RCC 7860 (cell line): ENCODE measurements around the gene RTL10.

Experiments used
- DNase-seq: peaks from one replicate; pipeline ENCODE4 v3.0.0-alpha.2; 2015; ENCODE audit warnings: low spot score
- FAIRE-seq: peaks from 2 replicates; lab custom pipeline; 2012; peaks lifted over from hg19 to GRCh38; lab: Jason Lieb, UNC

RTL10 gene

GRCh38 chr22:19826619-19826950 is 28.1 kb downstream of the RTL10 start:
- FAIRE-seq, result no peak
- no peak for DNase-seq

DNA sequence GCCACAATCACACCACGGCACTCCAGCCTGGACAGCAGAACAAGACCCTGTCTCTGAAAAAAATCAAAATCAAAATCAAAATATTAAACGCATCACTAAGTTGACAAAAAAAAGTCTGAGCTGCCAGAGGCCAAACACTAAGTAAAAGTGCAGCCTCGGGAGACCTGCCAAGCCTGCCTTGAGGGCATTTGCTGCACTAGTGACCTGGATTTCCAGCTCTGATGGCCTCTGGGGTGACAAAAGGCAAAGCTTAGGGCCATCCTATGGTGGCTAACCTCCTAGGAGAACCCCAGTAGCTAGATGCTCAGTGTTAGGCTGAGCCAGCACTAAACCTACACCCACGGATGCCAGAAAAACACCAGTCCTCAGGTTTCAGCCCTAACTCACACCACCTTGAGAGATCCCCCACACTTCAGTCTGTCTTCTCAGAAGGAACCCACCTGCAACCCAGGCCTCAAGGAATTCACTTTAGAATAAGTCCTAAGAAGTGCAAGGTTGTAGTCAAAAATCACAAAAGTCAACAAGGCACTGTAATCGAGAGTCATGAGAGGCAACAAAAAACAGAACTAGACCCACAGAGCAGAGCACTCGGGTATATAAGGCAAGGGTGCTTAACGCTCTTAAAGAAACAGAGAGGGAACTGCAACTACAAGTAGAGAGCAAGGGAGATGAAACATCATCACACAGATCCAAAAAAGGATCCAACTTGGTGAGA is 28.6 kb downstream of the RTL10 start:
- DNase-seq (no peak), FAIRE-seq (no peak)

DNA sequence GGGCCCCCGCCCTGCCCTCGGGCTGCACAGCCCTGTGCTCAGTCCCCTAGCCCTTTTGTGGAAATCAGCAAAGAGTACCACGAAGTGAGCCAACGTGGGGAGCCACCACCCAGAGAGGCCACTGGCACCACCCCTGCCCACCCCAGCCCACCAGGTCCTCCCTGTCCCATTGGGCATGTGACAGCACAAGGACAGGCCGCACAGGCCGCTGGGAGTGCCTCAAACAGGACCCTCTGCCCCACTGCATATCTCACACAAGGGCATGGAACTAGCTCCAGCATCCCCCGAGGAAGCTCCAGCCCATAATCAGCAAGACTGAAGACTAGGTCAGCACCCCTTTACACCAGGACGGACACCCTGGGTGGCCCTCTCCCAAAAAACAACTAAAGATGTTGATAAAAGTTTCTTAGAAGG is 29.7 kb downstream of the RTL10 start:
- no peak for FAIRE-seq
- DNase-seq, result no peak

DNA sequence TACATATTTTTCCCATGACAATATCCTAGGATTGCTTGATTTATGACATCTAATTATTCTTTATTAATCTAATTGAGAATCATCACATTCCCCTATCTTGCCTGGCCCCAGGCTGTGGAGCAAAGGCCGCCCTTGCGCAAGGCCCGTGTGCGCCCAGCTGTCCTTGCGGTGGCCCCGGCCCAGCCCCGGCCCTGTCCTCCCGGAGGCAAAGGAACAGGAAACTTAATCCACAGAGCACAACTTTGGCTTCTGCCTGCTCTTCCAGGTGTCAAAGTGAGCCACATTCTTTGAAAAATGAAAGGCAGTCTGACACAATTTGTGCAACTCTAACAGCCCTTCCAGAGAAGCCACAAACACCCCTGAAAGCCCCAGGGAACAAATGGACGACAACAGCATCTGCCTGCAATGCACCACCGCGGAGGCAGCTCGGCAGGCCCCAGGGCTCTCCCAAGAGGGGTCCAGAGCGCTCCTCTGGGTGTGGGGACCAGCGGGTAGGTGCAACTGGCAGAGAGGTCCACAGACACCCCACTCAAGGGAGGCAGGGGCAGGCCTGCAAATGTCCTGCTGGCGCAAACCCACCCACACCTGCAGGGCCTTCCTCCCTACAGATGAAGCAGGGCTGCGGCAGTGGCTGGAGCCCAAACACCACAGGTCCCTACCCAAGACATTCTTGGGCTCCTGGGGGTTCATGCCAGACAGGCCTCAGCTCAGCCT is 30.3 kb downstream of the RTL10 start:
- DNase-seq (no peak), FAIRE-seq (no peak)

DNA sequence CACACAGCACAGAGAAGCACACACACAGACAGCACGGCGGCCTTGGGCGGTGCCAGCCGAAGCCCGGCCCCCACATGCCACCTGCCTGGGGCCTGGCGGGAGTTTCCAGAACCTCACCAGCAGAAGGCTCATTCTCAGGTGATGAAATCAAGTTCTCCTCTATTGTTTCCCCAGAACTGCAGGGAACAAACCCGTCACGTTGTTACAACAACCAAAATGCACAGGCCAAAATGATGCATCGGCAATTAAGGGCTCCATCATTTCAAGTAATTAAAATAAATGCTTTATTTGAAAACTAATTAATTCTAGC is 30.8 kb downstream of the RTL10 start:
- DNase-seq (no peak), FAIRE-seq (no peak)

- no peak for DNase-seq
These were observed 31.3 kb downstream of the RTL10 start for GRCh38 chr22:19823191-19823901.

DNA sequence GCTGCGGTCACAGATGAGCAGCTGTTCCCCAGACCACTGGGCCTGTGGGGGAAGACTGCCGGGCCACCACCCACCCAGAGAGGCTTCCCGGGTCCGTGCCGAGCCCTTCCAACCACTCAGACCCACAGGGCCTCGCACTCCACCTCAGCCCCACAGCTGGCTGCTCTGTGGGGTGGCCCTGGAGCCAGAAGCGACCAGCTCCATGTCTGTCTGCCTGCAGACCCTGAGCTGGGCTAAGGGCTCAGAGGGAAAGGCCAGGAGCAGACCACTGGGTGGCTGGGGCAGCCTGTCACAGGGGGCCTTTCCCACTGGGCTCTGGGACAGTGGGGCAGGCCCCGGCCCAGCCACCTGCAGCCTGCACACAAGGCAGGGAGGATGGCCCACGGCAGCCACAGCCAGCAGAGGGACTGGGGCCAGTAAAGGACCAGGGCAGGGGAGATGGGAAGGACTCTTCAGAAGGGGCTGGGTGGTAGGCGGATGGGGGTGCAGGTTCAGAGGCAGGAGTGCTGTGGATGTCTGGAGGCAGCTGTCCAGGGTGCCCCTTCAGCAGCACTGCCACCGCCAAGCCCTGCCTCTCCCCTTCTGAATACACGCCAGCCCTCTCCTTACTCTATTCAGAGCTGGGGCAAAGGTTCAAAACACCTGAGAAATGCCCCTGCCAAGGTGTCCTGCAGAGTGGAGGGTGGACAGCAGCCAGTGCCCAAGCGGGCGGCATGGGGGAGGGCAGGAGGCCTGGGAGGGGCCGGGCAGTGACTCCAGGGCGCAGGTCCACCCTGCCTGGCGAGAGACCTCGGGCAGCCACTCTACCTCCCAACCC is 32.2 kb downstream of the RTL10 start:
- DNase-seq (no peak), FAIRE-seq (no peak)

More at GRCh38 chr22:19823191-19823901, 31.3 kb downstream of the RTL10 start:
- FAIRE-seq, result no peak

- FAIRE-seq (no peak), DNase-seq (no peak)
These were observed 33.0 kb downstream of the RTL10 start for GRCh38 chr22:19821523-19822300.

DNA sequence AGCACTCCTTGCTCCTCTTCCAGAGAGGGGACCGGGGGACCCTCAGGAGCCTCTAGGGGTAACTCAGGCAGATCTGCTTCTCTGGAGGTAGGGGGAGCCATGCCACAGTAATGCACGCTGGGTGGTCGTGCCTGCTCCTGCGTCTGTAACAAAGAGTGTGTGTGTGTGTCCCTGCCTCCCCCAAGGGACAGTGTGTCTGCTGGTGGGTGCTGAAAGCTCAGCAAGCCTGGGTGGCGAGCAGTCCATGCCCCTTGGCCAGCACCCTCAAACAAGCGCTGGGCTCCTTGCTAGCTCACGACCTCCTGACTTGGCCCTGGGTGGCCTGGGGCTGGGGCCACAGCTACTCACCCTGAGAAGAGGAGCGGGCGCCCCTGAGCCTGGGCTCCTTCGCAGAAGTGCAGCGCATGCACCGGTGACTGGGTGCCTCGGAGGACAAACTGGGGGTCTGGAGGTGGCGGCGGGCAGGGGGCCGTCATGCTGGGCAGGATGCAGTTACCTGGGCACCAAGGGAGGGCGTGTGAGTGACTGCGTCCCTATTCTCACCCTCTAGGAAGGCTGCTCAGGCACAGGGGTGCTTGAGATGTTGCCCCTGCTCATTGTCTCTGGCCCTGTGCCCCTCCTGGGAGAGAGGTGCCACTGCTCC is 33.7 kb downstream of the RTL10 start:
- FAIRE-seq (no peak), DNase-seq (no peak)

DNA sequence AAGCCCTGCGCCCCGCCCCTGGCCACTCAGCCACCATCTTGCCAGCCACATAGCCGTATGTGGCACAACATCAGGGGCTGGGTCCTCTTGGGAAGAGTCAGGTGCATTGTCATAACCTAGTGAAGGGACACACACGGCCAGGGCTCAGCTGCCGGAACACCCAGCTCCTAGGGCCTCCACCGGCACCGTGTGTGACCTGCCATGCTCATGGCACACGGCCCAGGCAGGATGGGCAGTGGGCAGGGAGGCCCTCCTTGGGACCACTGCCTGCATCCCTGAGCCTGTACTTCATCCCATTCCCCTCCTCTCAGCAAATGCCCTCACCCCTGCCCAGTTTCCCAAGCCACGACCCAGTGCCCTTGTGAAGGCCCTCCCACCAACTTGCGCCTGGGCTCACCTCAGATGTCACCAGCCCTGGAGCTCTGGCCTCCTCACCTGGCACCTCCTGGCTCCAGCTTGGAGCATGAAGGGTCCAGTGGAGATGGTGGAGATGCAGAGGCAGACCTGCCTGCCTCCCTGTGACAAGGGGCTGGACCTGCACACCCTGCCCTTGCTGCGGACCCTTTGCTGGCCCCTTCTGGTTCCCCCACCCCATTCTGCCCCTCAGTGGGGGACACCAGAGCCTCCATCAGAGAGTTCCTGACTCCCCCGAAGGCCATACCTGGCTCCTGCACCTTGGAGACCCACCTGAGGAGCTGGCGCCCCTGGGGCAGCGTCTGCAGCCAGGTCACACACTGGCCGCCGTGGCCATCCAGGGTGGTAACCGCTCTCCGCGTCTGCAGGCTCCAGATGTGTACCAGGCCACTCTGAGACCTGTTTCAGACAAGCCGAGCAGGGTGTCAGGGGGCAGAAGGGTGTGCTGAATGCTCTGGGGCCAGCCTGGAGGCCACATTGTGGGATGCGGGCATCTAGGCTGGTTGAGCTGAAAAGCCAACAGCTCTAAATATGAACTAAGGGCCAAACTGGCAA is 34.5 kb downstream of the RTL10 start:
- DNase-seq, result no peak
- FAIRE-seq, result no peak

DNA sequence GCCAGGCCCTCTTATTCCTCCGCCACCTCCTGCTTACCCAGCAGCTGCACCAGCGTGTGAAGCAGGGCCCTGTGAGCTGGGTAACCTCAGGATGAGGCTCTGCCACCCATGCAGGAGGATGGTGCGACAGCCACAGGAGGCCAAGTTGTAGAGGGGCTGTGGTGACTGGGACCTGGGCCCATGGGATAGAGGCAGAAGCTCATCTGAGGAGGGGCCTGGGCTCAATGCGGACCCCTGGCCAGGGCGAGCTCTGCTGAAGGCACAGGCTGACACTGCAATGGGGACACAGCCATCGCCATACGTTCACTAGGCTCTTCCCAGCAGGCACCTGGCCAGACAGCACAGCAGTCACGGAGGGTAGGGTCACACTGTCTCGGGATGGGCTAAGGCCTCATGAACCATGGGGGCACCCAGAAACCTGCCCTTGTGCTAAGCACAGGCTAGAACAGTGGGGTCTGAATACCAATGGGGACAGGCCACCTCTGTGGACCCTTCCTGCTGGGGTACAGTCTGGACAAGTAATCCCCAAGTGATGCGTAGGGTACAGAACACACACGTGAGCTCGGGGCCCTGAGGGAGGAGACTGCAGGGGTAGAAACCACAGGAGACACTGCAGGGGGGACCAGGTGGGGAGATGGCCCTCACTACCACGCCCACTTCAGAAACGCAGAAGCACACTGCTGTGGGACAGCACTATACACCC is 35.3 kb downstream of the RTL10 start:
- FAIRE-seq (no peak), DNase-seq (no peak)

GRCh38 chr22:19818324-19819207 is 36.1 kb downstream of the RTL10 start:
- no peak for DNase-seq
- no peak for FAIRE-seq

DNA sequence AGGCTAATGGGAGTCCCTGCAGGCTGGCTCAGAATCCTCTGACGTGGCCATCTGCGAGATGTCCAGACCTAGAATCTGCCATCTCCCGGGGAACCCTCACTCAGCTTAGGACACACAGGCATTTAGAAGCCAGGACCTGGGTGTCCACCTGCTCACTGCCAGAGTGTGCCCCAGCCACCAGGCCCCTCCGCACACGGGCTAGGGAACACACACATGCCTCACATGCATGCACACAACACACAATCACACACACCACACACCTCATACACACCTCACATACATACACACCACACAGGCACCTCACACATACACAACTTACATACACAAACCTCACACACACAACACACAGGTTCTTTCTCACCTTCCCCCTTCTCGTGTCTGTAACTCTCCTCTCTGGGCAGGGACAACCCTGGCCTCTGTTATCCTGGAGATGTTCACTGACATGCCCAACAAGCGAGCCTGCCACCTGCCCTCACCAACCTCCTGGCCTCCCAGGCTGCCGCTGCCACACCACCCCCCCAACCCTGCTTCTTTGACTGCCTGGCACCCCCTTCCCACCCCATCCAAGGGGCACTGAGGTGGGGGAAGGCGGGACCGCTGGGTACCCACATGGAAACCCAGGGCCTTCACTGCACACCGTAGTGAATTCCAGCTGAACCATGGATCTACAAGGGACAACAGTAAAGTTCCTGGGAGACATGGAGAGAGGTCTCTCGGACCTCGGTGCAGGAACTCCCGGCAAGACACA is 38.1 kb downstream of the RTL10 start:
- FAIRE-seq (no peak), DNase-seq (no peak)

- FAIRE-seq, result no peak
- DNase-seq, result no peak
These were observed 38.8 kb downstream of the RTL10 start for GRCh38 chr22:19815823-19816290.

- FAIRE-seq, result no peak
- DNase-seq, result no peak
These were observed 39.4 kb downstream of the RTL10 start for GRCh38 chr22:19815093-19815822.

GRCh38 chr22:19814428-19814827 is 40.2 kb downstream of the RTL10 start:
- DNase-seq (no peak), FAIRE-seq (no peak)
